Measurements from ENCODE around the gene ANK3.

Gene ANK3

DNA sequence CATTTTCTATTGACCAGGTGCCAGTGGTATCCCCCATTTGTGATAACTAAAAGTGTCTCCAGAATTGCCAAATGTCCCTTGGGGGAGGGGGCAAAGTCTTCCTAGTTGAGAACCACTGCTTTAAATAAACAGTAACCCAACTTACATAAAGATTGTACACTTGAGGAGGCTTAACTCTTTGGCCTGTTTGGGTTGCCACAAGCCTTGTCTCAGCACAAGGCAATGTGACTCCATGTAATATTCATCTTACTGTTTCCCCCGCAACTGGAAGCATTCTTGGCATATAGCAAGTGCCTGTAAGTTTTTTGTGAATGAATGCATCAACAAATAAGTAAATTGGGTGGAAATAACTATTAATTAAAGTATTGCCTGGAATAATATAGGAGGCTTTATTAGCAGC lies 108.3 kb downstream of the ANK3 start:
- DNase-seq (ENCODE audit: low read depth in 3 of 3): no peak

DNA sequence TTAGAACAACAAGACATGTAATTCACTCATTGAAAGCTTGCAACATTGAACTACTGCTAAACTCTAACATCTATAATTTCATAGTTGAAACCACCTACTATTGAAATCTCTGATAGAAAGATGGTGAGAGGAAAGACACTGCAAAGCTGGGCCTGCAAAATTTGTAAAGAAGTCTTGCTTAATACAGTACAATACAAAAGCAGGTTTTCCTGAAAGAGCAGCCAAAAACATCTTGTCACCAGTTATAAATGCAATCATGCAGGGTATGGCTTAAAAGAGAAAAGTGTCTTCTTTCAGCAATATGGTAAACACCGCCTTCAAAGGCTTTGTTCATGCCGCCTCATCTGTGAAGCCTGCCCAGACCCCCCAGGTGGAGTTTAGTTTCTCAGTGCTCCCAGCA lies 109.2 kb downstream of the ANK3 start:
- no peak for DNase-seq (ENCODE audit: low read depth in 3 of 3)

DNA sequence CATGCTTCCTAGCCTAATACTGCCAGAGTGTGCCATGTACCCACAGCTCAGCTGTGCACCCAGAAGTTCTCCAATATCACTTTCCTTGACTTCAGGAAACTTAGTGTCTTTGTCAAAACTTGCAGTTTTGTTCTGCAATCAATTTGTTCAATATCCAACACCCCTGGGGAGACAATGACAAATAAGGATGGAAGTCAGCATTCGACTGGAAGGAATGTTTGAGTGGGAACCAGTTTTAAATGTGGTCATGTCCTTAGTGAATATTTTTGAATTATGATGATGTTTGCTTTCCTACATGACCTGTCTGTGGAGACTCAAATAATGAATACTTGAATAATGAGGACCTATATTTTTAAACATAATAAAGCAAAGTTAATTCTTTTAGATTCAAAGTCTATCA lies 112.0 kb downstream of the ANK3 start:
- no peak for DNase-seq (ENCODE audit: low read depth in 3 of 3)

DNA sequence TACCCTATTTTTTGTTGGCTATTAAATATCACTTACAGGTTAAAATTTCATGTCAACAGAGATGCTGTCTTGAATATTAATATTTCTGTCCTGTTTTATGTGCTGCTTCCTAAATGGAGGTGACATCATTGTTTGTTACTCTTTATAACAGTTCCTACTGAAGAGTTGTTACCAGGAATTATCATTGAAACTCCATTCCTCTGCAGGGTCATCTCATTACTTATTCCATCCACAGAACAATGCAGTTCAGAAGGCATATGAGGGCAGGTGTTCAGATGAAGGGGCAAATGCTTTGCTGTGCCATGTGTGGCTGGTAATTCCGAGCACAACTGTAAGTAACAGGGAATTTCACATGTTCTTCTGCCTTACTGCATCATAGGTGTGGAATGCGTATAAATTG lies 113.4 kb downstream of the ANK3 start:
- no peak for DNase-seq (ENCODE audit: low read depth in 3 of 3)

DNA sequence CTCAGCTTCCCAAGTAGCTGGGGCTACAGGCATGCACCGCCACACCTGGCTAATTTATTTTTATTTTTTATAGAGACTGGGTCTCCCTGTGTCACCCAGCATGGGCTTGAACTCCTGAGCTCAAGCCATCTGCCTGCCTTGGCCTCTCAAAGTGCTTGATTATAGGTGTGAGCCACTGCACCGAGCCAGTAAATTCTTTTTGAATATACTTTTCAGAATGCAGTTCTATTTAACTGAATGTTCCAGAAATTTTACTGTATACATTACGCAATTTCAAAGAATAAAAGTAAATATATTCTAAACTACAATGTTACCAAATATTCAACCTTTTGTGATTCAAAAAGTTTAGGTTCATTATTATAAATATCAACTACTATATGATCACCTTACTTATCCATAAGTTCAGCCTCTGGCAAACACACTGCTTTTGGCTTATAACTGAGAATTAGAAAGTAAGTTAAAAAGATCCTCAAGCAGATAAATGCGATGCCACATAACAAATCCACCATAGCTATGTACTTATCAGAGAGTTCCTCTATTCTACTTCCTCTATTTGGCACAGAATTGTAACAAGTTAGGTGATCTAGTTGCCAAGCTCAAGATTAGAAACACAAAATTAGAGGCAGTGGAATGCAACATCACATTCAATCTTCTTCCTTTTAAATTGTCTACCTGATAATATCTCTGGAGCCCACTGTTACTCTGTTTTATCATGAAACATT lies 118.2 kb downstream of the ANK3 start:
- DNase-seq (ENCODE audit: low read depth in 3 of 3): no peak

DNA sequence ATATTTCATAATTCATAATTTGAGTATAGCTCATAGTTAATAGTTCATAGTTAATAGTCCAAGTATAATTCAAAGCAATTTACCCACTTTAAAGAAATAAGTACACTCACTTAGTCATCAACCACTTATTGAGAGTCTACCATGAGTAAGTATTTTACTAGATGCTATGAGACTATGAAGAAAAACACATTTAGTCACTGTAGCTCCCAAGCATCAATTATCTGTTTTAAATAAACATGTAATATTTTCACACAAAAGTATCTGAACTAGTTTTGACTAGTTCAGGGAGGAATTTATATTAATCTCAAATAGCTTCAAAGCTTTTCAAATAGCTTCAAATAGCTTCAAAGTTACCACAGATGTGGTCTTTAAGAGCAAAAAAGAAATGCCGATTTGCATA lies 119.2 kb downstream of the ANK3 start:
- DNase-seq (ENCODE audit: low read depth in 3 of 3): no peak

DNA sequence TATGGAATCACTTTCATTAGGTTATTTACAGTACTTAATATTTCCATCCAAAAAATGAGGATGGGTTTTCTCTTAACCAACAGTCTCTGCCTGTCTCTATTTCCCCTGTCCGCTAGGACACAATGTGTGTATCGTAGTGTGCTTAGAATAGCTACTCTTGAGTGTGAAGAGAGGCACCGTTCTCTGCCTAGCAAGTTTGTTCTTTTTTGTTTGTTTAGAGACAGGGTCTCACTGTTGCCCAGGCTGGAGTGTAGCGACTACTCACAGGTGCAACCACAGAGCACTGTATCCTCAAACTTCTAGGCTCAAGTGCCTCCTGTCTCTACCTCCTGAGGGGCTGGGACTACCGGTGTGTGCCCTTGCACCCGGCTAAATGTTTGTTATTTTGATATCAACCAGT lies 121.9 kb downstream of the ANK3 start:
- no peak for DNase-seq (ENCODE audit: low read depth in 3 of 3)

DNA sequence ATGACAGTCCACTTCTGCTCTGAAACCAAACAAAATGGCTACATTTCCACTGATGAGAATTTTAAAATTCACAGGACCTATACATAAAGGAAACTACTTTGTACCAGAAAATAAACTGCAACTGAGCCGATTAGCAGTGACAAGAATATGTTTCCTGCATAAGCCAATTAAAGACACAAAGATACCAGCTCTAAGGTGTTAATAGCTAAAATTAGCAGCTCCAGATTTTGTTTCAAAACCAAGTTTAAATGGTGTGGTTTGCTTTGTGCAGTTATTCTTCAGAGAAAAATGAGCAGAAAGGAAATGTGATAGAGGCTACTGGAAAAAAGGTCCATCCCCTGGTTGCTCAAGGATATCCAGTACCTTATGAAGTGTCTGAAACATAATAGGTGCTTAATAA lies 123.2 kb downstream of the ANK3 start:
- no peak for DNase-seq (ENCODE audit: low read depth in 3 of 3)

DNA sequence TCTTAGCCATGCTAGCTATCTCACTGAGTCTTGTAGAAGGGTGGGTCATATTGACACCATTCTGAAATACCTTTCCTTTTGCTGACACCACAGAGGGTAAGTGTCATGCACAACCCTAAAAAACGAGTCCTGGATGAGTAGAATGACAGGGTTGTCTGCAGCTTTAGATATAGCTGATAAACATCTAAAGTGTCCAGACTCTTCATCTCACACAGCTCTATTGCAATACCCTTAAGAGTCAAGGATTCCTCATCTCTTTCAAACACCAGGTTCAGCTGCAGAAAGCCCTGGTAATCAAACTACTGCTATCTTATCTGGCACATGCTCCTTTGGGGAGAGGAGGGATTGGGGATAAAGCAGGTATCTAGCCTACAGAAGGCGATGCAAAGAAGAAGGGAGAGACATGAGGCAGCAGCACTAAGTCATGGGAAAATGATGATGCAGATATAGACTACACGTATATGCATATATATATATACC lies 127.0 kb downstream of the ANK3 start:
- DNase-seq (ENCODE audit: low read depth in 3 of 3): no peak

DNA sequence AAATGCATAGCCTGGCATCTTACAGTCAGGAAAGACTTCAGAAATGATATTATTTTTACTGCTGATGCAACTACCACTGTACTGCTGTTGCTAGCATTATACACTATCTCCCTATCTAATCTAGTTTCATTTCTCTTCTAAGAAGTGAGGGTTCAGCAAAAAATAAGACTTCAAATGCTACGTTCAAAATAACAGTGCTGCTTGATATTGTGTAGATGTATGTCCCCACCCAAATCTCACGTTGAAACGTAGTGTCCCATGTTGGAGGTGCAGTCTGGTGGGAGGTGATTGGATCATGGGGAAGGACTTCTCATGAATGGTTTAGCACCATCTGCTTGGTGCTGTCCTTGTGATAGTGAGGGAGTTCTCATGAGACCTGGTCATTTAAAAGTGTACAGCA lies 129.4 kb downstream of the ANK3 start:
- no peak for DNase-seq (ENCODE audit: low read depth in 3 of 3)

DNA sequence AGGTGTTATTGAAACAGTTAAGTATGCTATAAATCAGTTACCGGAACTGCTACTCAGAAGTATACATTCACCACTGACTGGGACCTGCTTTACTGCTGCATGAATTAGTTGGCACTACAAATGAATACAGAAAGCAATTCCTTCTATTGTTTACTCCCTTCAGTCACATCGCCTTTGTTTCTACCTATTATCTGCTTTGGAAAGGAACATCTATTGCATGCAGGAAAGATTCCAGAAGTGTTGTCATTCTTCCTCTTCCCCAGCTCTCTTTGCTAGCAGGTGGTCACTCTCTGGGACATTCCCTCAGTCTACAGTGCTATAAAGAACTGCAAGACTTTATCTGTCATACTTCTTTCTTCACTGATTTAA lies 131.3 kb downstream of the ANK3 start:
- no peak for DNase-seq (ENCODE audit: low read depth in 3 of 3)

DNA sequence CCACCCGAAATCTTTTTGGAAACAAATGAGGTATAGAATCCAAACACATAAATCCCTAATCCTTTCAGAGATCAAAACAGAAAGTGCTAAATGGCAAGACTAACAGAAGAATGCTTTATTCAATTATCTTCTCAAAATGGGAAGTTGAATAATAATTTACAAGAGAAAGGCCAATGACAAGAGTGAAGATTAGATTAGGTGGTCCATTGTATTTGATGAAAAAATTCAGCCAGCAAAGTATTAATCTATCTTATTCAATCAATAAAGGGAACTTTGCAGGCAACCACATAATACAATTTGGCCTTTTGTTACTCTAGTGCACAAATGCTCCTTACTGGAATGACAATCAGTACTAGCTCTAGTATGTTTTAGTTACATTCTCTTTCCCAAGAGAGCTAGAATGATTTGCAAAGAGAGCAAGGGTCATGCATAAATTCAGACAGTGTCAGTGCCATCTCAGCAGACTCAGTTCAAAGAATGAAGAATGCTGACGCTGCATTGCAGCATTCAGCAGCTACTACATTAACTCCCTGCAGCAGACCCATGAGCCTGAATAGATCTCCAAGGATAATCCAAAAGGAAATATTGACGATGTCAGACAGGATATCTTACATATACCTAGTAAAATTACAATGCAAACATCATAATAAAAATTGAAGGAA lies 131.8 kb downstream of the ANK3 start:
- DNase-seq (ENCODE audit: low read depth in 3 of 3): no peak

DNA sequence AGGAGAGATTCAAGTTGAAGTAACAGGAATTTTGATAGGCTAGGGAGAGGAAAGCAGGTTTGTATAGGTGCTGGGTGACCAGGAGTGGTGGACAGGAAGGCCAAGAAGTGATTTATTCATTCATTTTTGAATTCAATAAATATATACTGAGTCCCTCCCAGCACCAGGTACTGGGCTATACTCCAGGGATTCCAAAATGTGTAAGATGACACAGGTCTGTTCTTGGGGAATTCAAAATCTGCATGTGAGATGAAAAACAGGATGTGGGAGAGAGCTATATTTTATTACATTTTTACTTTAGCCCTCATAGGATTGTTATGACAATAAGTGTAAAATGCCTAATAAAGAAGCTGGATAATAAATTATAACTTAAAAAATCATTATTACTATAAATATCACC lies 134.9 kb downstream of the ANK3 start:
- no peak for DNase-seq (ENCODE audit: low read depth in 3 of 3)

DNA sequence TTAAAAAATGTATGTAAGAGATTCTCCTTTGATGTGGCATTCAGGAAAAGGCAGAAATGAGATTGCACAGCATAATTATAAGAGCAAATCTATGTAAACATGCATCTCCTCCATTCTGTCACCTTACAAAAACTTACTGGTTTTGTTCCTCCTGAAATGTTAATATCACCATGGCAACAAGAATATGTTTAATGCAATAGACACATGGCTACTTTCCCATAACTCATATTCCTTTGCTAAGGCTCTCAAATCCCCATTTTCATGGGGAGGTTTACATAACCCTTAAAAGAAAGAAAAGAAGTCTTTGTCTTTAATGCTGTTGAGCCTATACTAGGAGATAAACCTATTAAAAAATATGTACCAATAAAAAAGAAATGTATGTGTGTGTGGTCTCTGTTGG lies 136.2 kb downstream of the ANK3 start:
- DNase-seq (ENCODE audit: low read depth in 3 of 3): no peak

DNA sequence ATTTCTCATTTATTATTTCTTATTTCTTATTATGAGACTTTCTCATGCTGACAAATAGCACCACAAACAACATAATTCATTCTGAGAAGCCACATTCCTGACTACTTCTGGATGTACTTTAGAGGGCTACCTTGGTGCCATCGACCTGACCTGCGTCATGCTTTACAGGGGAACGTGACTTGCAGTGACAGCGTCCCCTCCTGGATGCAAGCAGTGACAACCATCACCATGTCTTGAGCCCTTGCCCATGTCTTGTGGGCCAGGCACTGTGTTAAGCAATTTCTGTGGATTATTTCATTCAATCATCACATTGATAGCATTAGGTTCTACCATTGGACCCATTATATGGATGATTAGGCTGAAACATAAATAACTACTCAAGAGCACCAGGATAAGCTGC lies 137.0 kb downstream of the ANK3 start:
- DNase-seq (ENCODE audit: low read depth in 3 of 3): no peak

DNA sequence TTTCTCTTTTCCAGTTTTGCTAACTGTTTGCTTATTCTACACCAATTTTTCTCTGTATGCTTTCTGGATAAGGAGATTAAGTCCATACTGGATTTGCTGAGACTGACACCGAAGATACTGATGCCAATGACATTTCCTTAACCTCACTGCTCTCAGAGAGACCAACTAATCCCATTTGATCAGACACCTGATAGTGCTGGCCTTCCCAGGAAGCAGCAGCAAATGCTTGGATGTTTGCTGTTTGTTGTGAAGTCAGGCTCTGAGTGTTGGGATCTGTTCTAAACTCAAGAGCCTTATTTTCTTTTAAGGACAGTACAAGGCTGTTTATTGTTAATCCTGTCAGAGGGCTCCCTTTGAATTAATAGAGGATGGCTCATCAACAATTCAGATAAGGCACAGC lies 143.3 kb downstream of the ANK3 start:
- no peak for DNase-seq (ENCODE audit: low read depth in 3 of 3)

DNA sequence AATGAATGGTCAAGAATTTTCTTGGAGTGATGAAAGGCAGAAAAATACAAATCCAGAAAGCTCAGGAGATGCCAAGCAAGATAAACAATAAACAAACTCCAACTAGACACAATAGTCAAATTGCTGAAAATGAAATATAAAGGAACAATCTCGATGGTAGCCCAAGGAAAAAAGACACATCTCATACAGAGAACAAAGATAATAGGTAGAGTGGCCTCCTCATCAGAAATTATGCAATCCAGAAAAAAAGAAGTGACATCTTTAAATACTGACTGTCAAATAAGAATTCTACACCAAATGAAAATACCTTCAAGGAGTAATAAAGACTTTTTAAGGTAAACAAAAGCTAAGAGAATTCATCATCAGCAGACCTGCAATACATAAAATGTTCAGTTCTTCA lies 150.4 kb downstream of the ANK3 start:
- DNase-seq (ENCODE audit: low read depth in 3 of 3): no peak

DNA sequence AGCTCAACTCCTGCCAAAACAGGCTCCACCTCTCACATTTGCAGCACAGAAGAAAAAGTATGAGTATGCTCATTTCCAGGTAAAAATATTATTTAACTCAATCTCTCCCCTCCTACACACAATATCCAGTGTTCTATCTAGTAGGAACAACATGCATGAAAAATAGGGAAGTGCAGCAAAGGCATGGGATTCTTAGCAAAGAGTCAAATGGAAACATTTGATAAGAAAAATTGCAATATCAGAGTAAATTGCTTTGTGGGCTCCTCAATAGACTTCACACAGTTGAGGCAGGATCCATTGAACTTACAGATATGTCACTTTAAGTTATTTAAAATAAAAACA lies 150.9 kb downstream of the ANK3 start:
- no peak for DNase-seq (ENCODE audit: low read depth in 3 of 3)

DNA sequence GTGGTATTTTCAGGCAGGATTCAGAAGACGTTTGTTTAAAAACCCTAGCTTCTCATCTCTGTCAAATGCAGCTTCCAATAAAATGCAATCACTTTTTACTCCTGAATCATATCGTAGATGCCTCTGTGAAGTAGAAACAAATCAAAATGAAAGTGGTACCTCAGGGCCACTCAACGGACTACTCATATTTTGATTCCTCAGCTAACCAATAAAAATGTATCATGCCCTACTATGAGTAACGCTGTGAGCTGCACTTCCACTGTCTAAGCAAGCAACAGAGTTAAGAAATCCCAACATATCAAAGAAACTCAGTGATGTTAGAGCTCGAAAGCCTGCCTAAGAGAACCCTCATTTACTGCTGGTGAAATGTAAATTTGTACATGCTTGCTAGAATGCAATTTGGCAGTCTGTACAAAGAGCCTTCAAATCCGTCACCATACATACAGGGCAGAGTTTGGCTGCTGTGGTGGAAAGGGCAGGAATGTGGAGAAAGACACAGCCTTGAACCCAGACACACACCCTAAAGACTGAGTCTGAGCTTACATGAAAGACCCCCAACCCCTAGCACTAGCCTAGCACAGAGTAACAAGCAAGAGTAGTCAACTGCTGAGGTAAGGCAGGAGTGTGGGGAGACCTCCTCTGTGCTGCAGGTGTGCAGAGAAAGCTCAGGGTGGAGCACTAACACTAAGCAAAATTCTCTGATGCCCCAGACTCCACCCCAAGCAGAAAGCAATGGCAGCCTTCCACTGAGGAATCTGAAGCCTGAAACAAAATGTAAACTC lies 151.5 kb downstream of the ANK3 start:
- DNase-seq (ENCODE audit: low read depth in 3 of 3): no peak

DNA sequence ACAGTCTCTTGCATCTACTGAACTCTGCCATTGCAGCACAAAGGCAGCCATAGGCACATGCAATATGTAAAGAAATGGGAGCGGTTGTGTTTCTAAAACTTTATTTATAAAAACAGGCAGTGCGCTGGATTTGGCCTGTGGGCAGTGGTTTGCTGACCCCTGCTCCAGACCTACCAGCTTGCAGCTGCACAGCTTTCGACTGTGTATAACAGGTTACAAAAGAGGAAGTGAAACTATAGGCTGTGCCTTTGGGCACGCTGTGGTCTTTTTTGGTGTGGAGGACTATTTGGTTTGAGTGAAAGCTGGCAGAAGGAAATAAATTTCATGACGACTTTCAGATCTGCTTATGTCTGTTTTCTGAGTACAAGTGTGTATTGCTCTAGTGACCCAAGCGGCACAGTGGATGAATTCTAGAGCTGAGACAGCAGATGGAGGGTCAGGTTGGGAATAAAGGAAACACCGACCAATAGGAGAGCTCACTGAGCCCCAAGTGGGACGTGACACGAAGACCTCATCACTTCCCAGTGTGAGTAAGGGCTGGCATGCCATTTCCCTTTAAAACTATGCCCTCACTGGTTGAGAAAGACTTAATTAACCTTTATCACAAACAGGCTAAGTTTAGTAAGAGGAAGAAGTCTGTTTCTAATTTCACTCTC lies 152.7 kb downstream of the ANK3 start:
- no peak for DNase-seq (ENCODE audit: low read depth in 3 of 3)

DNA sequence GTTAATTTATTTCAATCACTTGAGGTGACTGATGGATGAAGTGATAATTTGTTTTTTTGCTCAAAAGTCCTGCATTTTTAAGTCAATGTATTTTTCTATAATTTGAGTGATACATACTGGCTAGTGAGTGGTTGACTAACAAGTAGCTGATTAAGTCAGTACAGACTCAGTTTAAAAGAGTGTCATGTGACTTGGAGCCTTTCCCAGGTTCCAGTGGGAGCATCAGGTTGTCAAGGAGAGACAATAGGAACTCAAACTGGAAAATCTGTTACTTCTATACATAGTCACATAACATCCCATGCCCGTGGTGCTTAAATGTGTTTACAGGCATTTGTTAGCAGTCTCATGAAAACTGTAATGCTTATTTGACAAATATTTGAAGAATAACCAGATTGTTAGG lies 154.7 kb downstream of the ANK3 start:
- DNase-seq (ENCODE audit: low read depth in 3 of 3): no peak

DNA sequence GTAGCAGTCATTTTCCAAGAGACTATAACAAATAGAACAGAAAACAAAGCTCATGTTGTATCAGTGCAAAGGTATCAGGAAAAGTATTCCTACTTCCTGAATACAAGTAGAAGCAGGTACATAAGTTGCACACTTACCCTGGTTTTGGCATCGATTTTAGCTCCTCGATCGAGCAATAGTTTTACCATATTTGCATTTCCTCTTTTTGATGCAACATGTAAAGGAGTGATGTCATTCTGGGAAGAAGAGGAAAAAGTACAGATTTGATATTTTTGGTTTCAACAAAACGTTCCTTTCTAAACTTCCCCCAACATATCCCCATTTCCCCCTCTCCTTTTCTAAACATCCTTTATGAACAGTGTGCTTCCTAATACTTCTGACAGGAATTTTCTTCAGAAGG lies 155.1 kb downstream of the ANK3 start:
- no peak for DNase-seq (ENCODE audit: low read depth in 3 of 3)

DNA sequence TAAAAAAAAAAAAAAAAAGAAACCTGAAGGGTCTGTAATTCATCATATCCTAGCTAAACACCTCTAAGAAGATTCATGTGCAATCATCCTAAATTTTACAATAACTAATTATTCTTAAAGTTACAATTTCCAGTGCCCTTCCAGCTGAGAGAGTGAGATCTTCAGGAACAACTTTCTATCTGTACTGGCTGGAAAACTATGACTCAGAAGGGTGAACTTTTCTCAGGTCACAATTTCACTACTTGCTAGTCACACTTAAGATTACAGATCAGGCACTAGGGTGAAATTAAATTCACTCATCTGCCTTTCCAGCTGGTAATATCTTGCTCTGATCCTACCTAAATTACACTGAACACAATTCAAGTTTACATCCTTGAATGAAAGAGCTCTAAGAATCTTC lies 158.8 kb downstream of the ANK3 start:
- DNase-seq (ENCODE audit: low read depth in 3 of 3): no peak
